HG03469 (cell line): Measurements from ENCODE around the gene ZNF584.
"Not testable (repeated sequence)": the region's sequence is repeated elsewhere in the genome, so short reads cannot be mapped to it uniquely, and the experiment has no call there.

Experiments used
- ATAC-seq: cut with Tn5 transposase; IDR thresholded peaks from one replicate; pipeline ENCODE4 v1.9.1; 2021; ENCODE audit warnings: mild to moderate bottlenecking, moderate library complexity, moderate number of reproducible peaks; ENCODE audit not compliant: unreplicated experiment

Gene ZNF584

GRCh38 chr19:58408152-58409009, at the start of gene ZNF584:
ZNF584 (plus strand) TSS chr19:58408649; CDS start chr19:58409148, 499 bp downstream.
- peak; percentile 76 for ATAC-seq

- ATAC-seq, result no peak
These were observed 46.6 kb upstream of the ZNF584 start for GRCh38 chr19:58361900-58362271.

- peak; percentile 68 for ATAC-seq
These were observed 46.0 kb upstream of the ZNF584 start, which contains the start of gene ZNF497 for GRCh38 chr19:58362272-58362994. ZNF497 (minus strand) TSS chr19:58362751; CDS start chr19:58357635, 5,116 bp downstream.

- ATAC-seq, result no peak
These were observed 44.3 kb upstream of the ZNF584 start for GRCh38 chr19:58364146-58364545.

GRCh38 chr19:58366585-58367430, 41.6 kb upstream of the ZNF584 start:
- no peak for ATAC-seq

- ATAC-seq, result no peak
These were observed 40.6 kb upstream of the ZNF584 start for GRCh38 chr19:58367698-58368454.

GRCh38 chr19:58368561-58369360, 39.7 kb upstream of the ZNF584 start:
- ATAC-seq, result no peak

GRCh38 chr19:58372311-58373133, 35.9 kb upstream of the ZNF584 start:
- ATAC-seq, result no peak

- no peak for ATAC-seq
These were observed 34.2 kb upstream of the ZNF584 start for GRCh38 chr19:58374200-58374599.

GRCh38 chr19:58376724-58377123, 31.7 kb upstream of the ZNF584 start:
- not testable (repeated sequence) for ATAC-seq

- ATAC-seq, result no peak
These were observed 29.2 kb upstream of the ZNF584 start for GRCh38 chr19:58379246-58379645.

- ATAC-seq, result no peak
These were observed 28.3 kb upstream of the ZNF584 start for GRCh38 chr19:58380037-58380661.

GRCh38 chr19:58380662-58381459, 27.6 kb upstream of the ZNF584 start, which contains the start of gene ZNF837:
ZNF837 (minus strand) TSS chr19:58381030; CDS start chr19:58369332, 11,698 bp downstream.
- ATAC-seq, result peak; percentile 57

GRCh38 chr19:58381460-58382212, 26.8 kb upstream of the ZNF584 start:
- ATAC-seq, result no peak

GRCh38 chr19:58382997-58383603, 25.3 kb upstream of the ZNF584 start:
- no peak for ATAC-seq

GRCh38 chr19:58385313-58385890, 23.0 kb upstream of the ZNF584 start:
- ATAC-seq, result no peak
